Vagina (tissue), 2 donors: ENCODE results near the gene TMEM190.

ENCODE experiments used
- POLR2A ChIP-seq, 2 donors: fragments of 450-650 bp; IDR thresholded peaks; one replicate each; pipeline ENCODE4 v1.6.1; 2017; ENCODE audit warnings: antibody characterized with exemption in 2 of 2, mild to moderate bottlenecking in 2 of 2, moderate library complexity in 2 of 2
- TF ChIP-seq, protein P1 (sequence below), 3 experiments: fragments of 450-650 bp in 2 of 3; fragments of 200-600 bp in 1 of 3; sonication (generic) in 1 of 3; IDR thresholded peaks; one replicate each; pipeline ENCODE4 v1.5.1; 2017 to 2019; ENCODE audit warnings: antibody characterized with exemption in 3 of 3, mild to moderate bottlenecking in 2 of 3, moderate library complexity in 2 of 3

DNA sequence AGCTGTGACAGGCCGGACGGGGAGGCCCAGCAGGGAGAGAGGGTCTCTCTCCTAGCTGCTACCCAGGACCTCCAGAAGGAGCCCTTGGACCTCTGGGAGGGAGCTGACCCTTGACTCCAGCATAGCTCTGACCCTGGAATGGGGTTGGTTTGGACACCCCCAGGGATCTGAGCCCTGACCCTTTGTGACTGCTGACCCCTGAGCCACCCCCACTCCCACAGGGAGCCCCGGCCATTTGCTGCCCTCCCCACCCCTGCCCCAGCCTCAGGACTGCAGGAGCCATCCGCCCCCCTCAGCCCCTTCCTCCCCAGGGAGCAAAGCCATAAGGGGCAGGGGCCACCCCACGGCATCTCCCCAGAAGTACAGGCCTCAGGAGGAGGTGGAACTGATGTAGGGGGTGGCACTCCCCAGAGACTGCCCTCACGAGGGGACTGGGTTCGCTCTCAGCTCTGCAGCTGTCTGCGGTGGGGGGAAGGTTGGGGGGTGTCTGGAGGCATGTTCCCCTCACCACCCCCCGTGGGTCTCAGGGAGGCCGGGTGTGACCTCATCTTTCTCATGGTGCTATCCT lies 29.1 kb upstream of the TMEM190 start:
- TF ChIP-seq, protein P1, sequence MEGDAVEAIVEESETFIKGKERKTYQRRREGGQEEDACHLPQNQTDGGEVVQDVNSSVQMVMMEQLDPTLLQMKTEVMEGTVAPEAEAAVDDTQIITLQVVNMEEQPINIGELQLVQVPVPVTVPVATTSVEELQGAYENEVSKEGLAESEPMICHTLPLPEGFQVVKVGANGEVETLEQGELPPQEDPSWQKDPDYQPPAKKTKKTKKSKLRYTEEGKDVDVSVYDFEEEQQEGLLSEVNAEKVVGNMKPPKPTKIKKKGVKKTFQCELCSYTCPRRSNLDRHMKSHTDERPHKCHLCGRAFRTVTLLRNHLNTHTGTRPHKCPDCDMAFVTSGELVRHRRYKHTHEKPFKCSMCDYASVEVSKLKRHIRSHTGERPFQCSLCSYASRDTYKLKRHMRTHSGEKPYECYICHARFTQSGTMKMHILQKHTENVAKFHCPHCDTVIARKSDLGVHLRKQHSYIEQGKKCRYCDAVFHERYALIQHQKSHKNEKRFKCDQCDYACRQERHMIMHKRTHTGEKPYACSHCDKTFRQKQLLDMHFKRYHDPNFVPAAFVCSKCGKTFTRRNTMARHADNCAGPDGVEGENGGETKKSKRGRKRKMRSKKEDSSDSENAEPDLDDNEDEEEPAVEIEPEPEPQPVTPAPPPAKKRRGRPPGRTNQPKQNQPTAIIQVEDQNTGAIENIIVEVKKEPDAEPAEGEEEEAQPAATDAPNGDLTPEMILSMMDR (IDR thresholded peaks at IDR 0.05): no peak
- TF ChIP-seq POLR2A (IDR thresholded peaks at IDR 0.05): no peak
